Measurements from ENCODE around the gene CERK.

The CERK gene

DNA sequence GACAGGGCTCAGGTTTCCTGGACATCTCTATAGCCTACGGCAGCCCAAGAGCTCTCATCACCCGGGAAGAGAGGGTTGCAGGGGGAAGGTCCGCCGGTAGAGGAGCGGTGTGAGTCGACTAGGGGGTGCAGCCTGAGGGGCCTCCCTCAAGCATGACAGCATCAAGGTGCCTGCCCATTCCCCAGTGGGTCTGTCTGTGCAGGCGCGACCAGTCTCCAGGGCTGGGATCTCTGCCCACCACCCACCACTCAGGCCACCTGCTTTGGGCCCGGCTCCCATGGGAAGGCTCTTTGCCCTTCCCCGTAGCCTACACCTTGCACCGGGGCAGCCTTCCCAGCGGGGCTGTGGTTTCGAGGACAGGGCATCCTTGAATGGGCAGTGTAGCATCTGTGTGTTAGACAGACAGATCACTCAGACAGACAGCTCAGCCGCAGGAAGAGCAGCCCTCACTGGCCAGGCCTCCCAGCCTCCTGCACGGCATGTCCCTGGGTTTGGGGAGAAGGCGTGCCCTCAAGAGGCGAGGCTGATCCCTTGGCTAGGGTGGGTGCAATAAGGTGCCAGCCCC is 29.2 kb downstream of the CERK start:
- no peak overlapping the region for H2AFZ ChIP-seq (ENCODE audit: low read length)
- no peaks in the 10 kb centered on the region for H3K4me1 ChIP-seq (ENCODE audit: low read length)
- H3F3A ChIP-seq (ENCODE audit: insufficient read depth, low read length), result no peaks in the 10 kb centered on the region
- H3K36me3 ChIP-seq (replicated peaks; ENCODE audit: insufficient read depth, low read length), result peaks cover 12% of the 10 kb centered on the region
- no peaks in the 10 kb centered on the region for H3K9me3 ChIP-seq (replicated peaks; ENCODE audit: insufficient read depth, low read length)
- H3K27ac ChIP-seq (ENCODE audit: low read length), result no peak overlapping the region
- H3K9me2 ChIP-seq (replicated peaks; ENCODE audit: insufficient read depth, low read length), result no peaks in the 10 kb centered on the region
- H4K20me1 ChIP-seq (ENCODE audit: insufficient read depth, low read length), result no peaks in the 10 kb centered on the region
- no peak overlapping the region for H3K9ac ChIP-seq (ENCODE audit: low read length)
- no peak overlapping the region for H3K4me2 ChIP-seq (ENCODE audit: low read depth, low read length)
- TF ChIP-seq CTCF (IDR thresholded peaks at IDR 0.05; ENCODE audit: low read length) (no peak), EZH2 (optimal IDR thresholded peaks at IDR 0.05; ENCODE audit: low read depth, low read length) (no peak), EZH2phosphoT487 (IDR thresholded peaks at IDR 0.05; ENCODE audit: low read length) (no peak)
- no peaks in the 10 kb centered on the region for H3K27me3 ChIP-seq (replicated peaks; ENCODE audit: insufficient read depth, low read length)
- no peak for DNase-seq
- no peak overlapping the region for H3K4me3 ChIP-seq (ENCODE audit: low read length)
- H3K79me2 ChIP-seq (ENCODE audit: low read length), result peaks cover 29% of the 10 kb centered on the region

- Histone ChIP-seq H3K36me3 (replicated peaks; ENCODE audit: insufficient read depth, low read length) (peaks cover 13% of the 10 kb centered on the region), H2AFZ (ENCODE audit: low read length) (no peak overlapping the region), H3K79me2 (ENCODE audit: low read length) (peaks cover 30% of the 10 kb centered on the region), H3K9me2 (replicated peaks; ENCODE audit: insufficient read depth, low read length) (no peaks in the 10 kb centered on the region), H3K4me3 (ENCODE audit: low read length) (no peak overlapping the region), H3K4me2 (ENCODE audit: low read depth, low read length) (no peak overlapping the region), H4K20me1 (ENCODE audit: insufficient read depth, low read length) (no peaks in the 10 kb centered on the region), H3K4me1 (ENCODE audit: low read length) (no peaks in the 10 kb centered on the region), H3K27me3 (replicated peaks; ENCODE audit: insufficient read depth, low read length) (no peaks in the 10 kb centered on the region), H3K9ac (ENCODE audit: low read length) (no peak overlapping the region), H3K27ac (ENCODE audit: low read length) (no peak overlapping the region), H3F3A (ENCODE audit: insufficient read depth, low read length) (no peaks in the 10 kb centered on the region), H3K9me3 (replicated peaks; ENCODE audit: insufficient read depth, low read length) (no peaks in the 10 kb centered on the region)
- TF ChIP-seq CTCF (IDR thresholded peaks at IDR 0.05; ENCODE audit: low read length) (no peak), EZH2phosphoT487 (IDR thresholded peaks at IDR 0.05; ENCODE audit: low read length) (no peak), EZH2 (optimal IDR thresholded peaks at IDR 0.05; ENCODE audit: low read depth, low read length) (no peak)
- DNase-seq, result no peak
These were observed 30.1 kb downstream of the CERK start for GRCh38 chr22:46707827-46708570.

DNA sequence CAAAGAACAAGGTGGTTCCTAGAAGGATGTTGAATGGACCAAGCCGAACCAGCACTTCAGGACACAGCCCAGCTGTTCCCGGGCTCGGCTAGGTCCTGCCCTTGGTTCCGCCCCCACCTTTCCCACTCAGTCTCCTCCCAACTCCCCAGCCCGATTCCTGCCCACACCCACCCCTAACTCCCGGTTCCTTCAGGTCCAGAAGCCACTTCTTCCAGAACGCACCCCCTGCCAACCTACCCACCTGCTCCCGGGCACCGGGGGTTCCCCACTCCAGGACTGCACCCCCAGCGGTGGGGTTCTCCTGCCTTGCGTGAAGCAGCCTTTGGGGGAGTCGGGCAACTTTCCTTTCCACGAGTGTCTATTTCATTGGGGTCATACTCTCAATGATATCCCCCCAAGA is 30.7 kb downstream of the CERK start:
- H3K9ac ChIP-seq (ENCODE audit: low read length), result no peak overlapping the region
- H3K27me3 ChIP-seq (replicated peaks; ENCODE audit: insufficient read depth, low read length), result no peaks in the 10 kb centered on the region
- H2AFZ ChIP-seq (ENCODE audit: low read length), result no peak overlapping the region
- H3K79me2 ChIP-seq (ENCODE audit: low read length), result peaks cover 30% of the 10 kb centered on the region
- no peak overlapping the region for H3K4me2 ChIP-seq (ENCODE audit: low read depth, low read length)
- H3F3A ChIP-seq (ENCODE audit: insufficient read depth, low read length), result no peaks in the 10 kb centered on the region
- no peak overlapping the region for H3K4me3 ChIP-seq (ENCODE audit: low read length)
- H3K9me3 ChIP-seq (replicated peaks; ENCODE audit: insufficient read depth, low read length), result no peaks in the 10 kb centered on the region
- no peak overlapping the region for H3K27ac ChIP-seq (ENCODE audit: low read length)
- peaks cover 16% of the 10 kb centered on the region for H3K36me3 ChIP-seq (replicated peaks; ENCODE audit: insufficient read depth, low read length)
- DNase-seq, result no peak
- no peaks in the 10 kb centered on the region for H3K9me2 ChIP-seq (replicated peaks; ENCODE audit: insufficient read depth, low read length)
- H3K4me1 ChIP-seq (ENCODE audit: low read length), result no peaks in the 10 kb centered on the region
- TF ChIP-seq EZH2 (optimal IDR thresholded peaks at IDR 0.05; ENCODE audit: low read depth, low read length), result no peak
- no peak for TF ChIP-seq EZH2phosphoT487 (IDR thresholded peaks at IDR 0.05; ENCODE audit: low read length)
- no peak for TF ChIP-seq CTCF (IDR thresholded peaks at IDR 0.05; ENCODE audit: low read length)
- H4K20me1 ChIP-seq (ENCODE audit: insufficient read depth, low read length), result no peaks in the 10 kb centered on the region
